Measurements from ENCODE around the gene MRLN. TPM values are rescaled to one million over a fixed set of nuclear protein-coding genes. Genes with fewer than 3 reads are reported as not detected.
A peak's percentile ranks its signal among the peaks of the same experiment; 100 is the strongest.
"Not testable (repeated sequence)": the region's sequence is repeated elsewhere in the genome, so short reads cannot be mapped to it uniquely, and the experiment has no call there.

The MRLN gene
- total RNA-seq (2014; rRNA removed; shearing (Covaris generic); ENCODE audit: low replicate concordance): not detected in 2 replicates

DNA sequence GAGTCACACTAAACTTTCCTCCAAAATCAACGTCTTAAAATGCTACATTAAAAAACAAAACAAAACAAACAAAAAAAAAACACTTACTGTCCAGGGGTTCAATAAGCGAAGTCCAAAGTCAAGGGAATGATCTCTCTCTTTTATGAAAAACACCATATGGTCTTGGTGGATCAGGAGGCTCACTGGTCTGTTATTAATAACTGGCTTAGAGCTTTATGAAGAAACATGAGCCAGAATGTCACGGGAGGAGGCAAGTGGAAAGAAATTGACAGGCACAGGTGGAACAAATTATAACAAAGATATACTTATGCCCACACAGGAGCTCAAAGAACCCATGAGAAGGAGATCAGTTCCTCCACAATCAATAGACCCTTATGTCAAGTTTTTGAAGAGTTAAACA is at the start of gene MRLN:
Gene MRLN (minus strand): TSS at position 189 of the 400 bp plus-strand sequence.
- in situ Hi-C loops (cut with HindIII; ENCODE audit: low pct_unique_long_range_greater_than_20kb, low sequenced_read_pairs): no loop called here
- no peak for DNase-seq (ENCODE audit: low read depth)

DNA sequence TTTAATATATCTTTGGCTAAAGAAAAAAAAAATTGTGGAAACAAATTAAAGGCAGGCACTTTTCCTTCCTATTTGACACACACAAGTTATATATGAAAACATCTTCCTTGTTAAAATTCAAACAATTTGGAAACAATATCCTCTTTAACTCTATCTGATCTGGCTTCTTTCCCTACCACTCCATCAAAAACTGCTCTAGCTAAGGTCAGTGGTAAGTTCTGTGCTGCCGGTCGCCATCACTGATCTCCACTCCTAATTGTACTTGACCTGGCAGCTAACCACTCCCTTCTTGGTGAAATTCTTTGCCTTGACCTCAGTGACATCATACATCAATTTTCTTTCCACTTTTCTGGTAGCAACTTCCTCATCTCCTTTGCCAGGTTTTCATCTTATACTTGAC is 47.9 kb upstream of the MRLN start:
- in situ Hi-C loops (cut with HindIII; ENCODE audit: low pct_unique_long_range_greater_than_20kb, low sequenced_read_pairs): no loop called here

DNA sequence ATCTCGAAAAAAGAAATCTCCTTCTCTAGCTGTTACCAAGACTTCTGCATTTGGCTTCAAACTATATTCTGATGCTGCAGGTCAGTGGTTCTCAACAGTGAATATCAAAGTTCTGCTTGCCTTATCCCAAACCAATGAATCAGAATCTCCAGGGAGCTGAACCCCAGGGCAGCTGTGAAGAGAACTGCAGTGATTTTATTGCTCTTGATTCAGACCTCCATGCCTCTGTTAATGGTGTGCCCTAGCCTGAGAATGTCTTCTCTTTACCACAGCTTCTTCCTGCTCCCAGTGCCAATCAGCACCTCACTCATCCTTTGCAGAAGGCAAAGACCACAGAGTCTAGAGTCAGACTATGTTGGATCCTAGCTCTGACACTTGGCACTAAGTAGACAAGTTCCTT is 46.2 kb upstream of the MRLN start:
- in situ Hi-C loops (cut with HindIII; ENCODE audit: low pct_unique_long_range_greater_than_20kb, low sequenced_read_pairs): no loop called here
- DNase-seq (ENCODE audit: low read depth): no peak

More for the DNA sequence above, 47.9 kb upstream of the MRLN start:
- peak; percentile 48 for DNase-seq (ENCODE audit: low read depth)

DNA sequence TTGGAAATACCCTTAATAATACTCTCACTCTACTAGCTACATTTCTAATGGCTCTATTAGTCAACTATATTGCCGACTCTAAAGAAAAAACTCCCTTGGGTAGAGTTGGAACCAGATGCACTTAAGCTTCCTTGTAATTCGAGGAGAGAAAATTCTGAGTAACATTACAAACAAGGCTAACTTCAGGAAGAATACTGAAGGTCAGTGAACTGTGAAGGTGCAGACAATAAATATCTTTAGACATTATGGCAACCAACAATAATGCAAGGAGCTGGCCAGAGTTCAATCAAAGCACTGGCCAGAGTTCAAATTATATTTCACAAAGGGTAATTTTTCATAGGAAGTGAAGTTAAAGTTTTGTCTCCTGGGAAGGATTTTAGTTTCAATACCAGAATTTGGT is 40.7 kb upstream of the MRLN start:
- in situ Hi-C loops (cut with HindIII; ENCODE audit: low pct_unique_long_range_greater_than_20kb, low sequenced_read_pairs): no loop called here
- DNase-seq (ENCODE audit: low read depth): peak; percentile 63

DNA sequence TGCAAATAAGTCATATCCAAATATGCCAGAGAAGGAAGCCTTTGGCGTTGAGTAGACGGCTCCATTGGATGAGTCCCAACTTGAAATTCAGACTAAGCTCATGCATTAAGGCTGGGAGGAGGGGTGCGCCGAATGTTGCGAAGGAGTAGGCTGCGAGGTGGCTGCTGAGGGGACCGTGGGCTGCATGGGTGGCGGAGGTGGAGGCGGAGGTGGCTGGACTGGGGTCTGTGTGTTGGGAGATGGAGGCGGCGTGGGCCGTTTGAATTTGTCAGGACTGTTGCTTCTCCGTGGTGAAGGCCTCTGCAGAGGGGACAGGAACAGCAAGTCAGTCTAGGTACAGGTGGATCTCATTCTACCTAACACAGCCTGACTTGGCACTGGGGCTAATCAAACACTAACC is 39.6 kb upstream of the MRLN start:
- in situ Hi-C loops (cut with HindIII; ENCODE audit: low pct_unique_long_range_greater_than_20kb, low sequenced_read_pairs): no loop called here
- no peak for DNase-seq (ENCODE audit: low read depth)

DNA sequence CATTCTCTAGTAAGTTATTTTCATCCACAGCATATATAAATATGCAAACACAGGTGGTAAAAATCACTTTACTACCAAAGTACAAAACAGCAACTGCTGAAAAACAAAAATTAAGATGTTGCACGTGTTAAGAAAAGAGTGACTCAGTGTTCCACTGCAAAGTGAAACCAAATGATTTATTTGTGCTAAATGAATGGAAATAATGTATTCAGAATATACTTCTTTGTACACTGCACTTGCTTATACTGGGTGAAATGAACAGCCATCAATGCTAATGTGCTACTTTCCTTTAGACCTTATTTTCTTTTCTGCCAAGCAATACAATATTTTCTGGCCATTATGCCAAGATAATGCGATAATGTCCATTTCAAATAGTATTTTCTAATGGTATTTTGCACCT is 38.3 kb upstream of the MRLN start:
- no peak for DNase-seq (ENCODE audit: low read depth)
- in situ Hi-C loops (cut with HindIII; ENCODE audit: low pct_unique_long_range_greater_than_20kb, low sequenced_read_pairs): no loop called here

DNA sequence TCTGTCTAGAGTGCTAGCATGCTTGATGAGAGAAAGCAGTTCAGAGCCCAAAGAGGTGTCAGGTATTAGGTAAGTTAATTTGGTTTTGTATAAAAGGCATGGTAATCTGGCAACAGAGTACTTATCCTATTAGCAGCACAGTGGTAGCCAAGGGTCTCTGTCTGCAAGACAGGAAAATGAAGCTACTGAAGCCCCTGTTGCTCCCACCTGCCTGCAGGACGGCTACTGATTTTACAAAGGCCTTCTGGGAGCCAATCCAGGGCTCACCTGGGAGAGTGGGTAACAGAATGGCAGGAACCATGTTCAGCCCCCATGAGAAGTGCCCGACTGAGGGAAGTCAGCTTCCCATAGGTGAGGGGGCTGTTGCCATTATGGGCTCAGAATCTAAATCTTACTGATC is 36.8 kb upstream of the MRLN start:
- in situ Hi-C loops (cut with HindIII; ENCODE audit: low pct_unique_long_range_greater_than_20kb, low sequenced_read_pairs); DNase-seq (ENCODE audit: low read depth): not testable (repeated sequence)

DNA sequence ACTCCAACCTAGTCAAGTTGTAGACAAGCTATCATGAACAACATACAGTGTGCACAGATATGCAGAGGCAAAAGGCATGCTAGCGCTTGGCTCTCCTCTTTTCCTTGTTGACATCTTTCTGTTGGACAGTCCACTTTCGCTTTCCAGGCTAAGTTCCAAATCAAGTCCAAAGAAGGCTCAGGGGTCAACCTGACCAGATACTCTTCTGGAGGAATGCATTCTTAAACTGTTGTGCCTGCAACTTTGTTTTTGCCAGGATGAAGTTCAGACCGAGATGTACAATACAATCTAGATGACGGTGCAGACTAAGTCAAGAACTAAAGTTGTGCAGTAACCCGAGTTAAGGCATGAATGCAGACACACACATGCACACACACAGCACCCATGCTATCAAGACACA is 35.7 kb upstream of the MRLN start:
- in situ Hi-C loops (cut with HindIII; ENCODE audit: low pct_unique_long_range_greater_than_20kb, low sequenced_read_pairs); DNase-seq (ENCODE audit: low read depth): not testable (repeated sequence)

DNA sequence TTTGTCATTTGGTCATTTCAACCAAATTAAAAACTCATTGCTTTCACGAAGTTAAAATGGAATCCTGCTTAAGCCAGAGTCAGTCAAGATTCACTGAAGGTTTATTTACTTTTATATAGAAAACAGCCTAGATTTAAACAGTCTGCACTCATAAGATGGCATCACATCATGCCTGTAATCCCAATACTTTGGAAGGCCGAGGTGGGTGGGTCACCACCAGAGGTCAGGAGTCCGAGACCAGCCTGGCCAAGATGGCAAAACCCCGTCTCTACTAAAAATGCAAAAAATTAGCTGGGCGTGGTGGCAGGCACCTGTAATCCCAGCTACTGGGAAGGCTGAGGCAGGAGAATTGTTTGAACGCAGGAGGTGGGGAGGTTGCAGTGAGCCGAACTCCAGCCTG is 33.8 kb upstream of the MRLN start:
- DNase-seq (ENCODE audit: low read depth); in situ Hi-C loops (cut with HindIII; ENCODE audit: low pct_unique_long_range_greater_than_20kb, low sequenced_read_pairs): not testable (repeated sequence)

DNA sequence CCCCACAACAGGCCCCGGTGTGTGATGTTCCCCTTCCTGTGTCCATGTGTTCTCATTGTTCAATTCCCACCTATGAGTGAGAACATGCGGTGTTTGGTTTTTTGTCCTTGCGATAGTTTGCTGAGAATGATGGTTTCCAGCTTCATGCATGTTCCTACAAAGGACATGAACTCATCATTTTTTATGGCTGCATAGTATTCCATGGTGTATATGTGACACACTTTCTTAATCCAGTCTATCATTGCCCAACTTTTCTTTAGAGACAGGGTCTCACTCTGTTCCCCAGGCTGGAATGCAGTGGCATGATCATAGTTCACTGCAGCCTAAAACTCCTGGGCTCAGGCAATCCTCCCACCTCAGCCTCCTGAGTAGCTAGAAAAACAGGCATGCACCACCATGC is 32.2 kb upstream of the MRLN start:
- in situ Hi-C loops (cut with HindIII; ENCODE audit: low pct_unique_long_range_greater_than_20kb, low sequenced_read_pairs); DNase-seq (ENCODE audit: low read depth): not testable (repeated sequence)

DNA sequence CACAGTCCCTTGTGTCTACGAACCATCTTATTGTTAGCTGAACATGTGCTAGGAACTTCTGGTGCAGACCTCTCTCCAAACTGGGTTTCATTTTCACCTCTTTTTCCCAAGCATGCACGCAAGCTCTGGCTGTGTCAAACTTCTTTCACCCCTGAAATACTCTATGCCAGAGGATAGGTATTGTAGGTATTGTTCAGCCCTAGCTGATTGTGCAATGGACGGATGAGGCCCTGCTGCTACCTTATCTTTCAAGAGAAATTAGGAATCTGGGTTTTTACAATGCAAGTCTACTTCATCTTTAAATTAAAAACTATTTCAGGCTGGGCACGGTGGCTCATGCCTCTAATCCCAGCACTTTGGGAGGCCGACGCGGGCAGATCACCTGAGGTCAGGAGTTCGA is 28.3 kb upstream of the MRLN start:
- in situ Hi-C loops (cut with HindIII; ENCODE audit: low pct_unique_long_range_greater_than_20kb, low sequenced_read_pairs): no loop called here
- DNase-seq (ENCODE audit: low read depth): no peak

DNA sequence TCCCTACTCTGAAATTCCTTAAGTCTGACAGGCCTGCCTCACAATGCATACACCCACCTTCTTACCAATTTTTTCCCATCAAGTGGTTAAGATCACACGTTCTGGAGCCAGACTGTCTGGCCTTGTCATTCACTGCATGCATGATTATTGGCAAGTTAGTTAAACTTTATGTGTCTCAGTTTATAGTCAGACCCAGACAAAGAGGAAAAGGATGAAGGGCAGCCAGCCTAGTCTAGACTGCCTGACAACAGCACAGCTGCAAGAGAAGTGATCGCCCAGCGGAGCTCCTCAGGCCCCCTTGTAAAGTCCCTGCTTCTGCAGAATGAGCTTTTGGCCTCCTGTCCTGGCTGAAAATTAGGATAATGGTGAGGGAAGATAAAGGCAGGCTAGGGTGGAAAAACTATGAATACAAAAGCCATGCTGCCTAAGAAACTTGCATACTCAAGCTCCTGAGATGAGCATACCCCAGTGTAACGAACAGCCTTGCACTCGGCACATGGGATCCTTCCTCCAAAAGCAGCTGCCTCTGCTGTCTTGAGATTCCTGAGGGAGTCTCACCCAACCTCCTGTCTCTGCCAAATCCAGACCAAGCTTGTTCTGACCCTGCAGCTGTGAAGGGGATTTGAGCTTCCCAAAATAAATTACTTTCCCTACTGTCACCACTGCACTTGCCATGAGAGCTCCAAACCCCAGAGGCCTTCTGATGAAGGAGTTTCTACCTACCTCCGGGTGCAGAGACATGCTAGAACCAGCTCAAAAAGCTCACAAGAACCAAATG is 26.7 kb upstream of the MRLN start:
- in situ Hi-C loops (cut with HindIII; ENCODE audit: low pct_unique_long_range_greater_than_20kb, low sequenced_read_pairs): no loop called here

DNA sequence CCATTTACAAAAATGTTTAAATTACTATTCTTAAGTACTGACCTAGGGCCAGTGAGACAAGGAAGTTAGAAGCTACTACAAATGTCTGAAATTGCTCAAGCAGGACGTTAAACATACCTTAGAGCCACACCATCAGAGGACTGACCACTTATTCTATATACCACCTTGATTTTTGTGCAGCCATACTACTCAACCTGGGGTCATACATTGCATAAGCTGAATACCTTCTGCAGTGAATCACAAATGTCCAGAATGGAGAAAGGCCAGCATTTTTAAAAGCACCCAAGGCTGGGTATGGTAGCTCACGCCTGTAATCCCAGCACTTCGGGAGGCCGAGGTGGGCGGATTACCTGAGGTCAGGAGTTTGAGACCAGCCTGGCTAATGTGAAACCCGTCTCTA is 21.2 kb upstream of the MRLN start:
- in situ Hi-C loops (cut with HindIII; ENCODE audit: low pct_unique_long_range_greater_than_20kb, low sequenced_read_pairs): no loop called here
- DNase-seq (ENCODE audit: low read depth): no peak

More for the DNA sequence above, 26.7 kb upstream of the MRLN start:
- DNase-seq (ENCODE audit: low read depth): no peak

DNA sequence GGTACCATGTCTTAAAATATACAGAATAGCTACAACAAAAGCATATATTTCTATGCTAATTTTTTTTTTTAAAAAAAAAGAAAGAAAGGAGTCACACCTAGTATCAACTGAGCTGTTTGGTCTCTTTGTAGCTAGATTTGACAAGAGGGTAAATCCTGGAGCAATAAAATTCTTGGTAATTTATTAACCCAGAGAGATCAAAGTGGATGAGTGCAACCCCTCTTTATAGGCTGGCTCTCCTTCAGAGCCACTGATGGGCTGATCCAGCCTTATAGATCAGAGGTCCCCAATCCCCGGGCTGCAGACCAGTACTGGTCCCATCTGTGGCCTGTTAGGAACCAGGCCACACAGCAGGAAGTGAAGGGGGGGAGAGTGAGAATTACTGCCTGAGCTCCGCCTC is 19.8 kb upstream of the MRLN start:
- in situ Hi-C loops (cut with HindIII; ENCODE audit: low pct_unique_long_range_greater_than_20kb, low sequenced_read_pairs): no loop called here
- no peak for DNase-seq (ENCODE audit: low read depth)

DNA sequence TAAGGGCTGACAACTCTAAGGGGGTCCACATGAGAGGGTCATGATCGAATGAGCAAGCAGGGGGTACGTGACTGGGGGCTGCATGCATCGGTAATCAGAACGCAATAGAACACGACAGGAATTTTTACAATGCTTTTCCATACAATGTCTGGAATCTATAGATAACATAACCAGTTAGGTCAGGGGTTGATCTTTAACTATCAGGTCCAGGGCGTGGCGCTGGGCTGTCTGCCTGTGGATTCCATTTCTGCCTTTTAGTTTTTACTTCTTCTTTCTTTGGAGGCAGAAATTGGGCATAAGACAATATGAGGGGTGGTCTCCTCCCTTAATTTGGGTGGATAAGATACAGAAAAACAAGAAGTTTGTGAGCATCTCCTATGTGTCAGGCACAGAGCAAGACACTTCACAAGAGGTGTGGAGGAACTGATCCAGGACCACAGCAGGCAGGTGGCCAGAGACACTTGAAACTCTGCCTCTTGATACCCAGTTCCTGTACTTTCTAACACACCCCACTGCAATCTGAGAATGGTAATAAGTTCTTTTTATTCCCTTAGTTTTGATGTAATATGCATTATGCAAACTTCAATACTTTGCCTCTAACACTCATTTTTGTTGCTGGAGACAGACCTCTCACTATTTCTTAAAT is 18.0 kb upstream of the MRLN start:
- in situ Hi-C loops (cut with HindIII; ENCODE audit: low pct_unique_long_range_greater_than_20kb, low sequenced_read_pairs): no loop called here
- DNase-seq (ENCODE audit: low read depth): no peak

DNA sequence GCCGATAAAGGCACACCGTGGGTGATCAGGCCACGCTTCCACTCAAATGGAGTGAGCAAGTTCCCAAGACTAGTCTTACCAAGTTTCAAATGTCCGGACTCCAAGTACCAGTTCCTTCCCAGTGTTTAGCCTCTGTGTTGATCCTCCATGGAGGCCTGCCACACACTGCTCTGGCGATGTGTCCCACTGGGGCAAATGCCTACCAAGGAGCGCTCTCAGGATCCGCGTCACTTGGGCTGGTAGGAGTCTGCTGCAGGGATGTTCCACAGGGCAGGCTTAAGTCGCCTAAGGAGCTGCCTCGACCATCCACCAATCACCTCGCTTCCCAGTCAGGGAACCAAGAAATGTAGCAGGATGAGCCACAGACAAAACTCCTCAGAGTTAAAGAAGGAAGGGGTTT is 17.4 kb upstream of the MRLN start:
- in situ Hi-C loops (cut with HindIII; ENCODE audit: low pct_unique_long_range_greater_than_20kb, low sequenced_read_pairs): no loop called here
- no peak for DNase-seq (ENCODE audit: low read depth)

DNA sequence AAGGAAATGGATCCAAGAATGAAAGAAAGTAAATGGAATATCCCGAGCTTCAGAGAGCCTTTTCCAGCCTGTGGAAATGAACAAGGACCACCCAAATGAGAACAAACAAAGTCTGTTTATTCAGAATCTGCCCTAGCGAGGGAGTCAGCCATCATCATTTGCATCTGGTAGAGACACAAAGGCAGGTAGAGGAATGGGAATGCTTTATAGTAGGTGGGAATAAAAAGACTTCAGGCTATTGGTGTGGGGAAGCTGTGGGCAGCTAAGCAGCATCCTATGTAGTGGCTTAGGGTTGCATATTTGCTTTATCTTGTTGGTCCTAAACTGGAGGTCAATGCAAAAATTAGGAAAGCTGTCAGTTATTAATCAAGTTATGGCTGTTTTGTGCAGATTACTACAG is 9.2 kb upstream of the MRLN start:
- in situ Hi-C loops (cut with HindIII; ENCODE audit: low pct_unique_long_range_greater_than_20kb, low sequenced_read_pairs): no loop called here
- no peak for DNase-seq (ENCODE audit: low read depth)

DNA sequence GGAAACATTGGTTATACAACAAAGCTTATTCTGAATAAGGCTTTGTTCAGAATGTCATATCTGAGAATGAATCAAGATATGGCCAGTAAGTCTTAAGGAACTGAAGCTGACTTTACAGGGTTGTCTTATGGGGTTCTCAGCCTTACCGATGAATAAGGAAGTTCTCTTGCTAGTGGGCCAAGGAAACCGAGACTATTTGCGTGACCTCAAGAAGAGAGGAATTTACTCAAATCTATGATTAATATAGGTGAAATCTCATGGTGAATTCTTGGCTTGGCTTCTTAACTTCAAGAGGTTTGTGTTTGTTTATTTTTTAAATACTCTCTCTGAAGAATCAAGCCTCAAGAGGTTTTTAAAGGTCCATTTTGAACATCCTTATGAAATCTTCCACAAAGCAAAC is 4.7 kb upstream of the MRLN start:
- in situ Hi-C loops (cut with HindIII; ENCODE audit: low pct_unique_long_range_greater_than_20kb, low sequenced_read_pairs): no loop called here
- no peak for DNase-seq (ENCODE audit: low read depth)

DNA sequence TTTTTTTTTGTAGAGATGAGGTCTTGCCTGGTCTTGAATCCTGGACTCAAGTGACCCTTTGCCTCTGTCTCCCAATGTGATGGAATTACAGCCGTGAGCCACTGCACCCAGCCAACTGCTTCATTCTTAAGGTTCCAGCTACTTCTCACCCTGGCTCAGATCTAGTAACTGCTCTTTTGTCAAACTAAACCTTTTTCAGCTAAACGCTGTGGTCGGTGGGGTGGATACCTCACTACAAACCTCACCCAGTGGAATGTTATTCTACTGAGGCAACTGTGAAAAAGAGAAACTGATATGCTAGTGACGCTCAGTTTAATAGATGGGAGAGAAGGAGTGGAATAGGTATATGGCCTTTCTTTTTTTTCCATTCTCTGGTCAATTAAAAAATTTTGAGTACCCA is 1.7 kb upstream of the MRLN start:
- DNase-seq (ENCODE audit: low read depth): no peak
- in situ Hi-C loops (cut with HindIII; ENCODE audit: low pct_unique_long_range_greater_than_20kb, low sequenced_read_pairs): no loop called here

Measured in Caki2 (cell line).